Measurements from ENCODE around the gene EP400.

DNA sequence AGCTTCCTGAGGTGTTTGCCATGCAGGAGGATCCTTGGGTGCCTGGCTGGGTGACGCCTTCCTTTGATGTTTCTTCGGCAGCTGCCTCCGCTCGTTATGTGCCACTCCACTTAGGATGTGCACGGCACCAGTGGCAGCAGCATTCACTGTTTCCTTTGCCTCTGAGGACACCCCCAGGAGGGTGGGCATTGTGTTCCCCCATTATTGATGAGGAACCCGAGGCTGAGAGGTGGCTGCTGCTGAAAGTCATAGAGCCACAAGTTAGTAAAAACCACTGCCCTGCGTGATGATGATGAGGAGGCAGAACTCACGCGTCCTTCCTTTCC lies 41.2 kb downstream of the EP400 start:
- TF ChIP-seq, protein P1, sequence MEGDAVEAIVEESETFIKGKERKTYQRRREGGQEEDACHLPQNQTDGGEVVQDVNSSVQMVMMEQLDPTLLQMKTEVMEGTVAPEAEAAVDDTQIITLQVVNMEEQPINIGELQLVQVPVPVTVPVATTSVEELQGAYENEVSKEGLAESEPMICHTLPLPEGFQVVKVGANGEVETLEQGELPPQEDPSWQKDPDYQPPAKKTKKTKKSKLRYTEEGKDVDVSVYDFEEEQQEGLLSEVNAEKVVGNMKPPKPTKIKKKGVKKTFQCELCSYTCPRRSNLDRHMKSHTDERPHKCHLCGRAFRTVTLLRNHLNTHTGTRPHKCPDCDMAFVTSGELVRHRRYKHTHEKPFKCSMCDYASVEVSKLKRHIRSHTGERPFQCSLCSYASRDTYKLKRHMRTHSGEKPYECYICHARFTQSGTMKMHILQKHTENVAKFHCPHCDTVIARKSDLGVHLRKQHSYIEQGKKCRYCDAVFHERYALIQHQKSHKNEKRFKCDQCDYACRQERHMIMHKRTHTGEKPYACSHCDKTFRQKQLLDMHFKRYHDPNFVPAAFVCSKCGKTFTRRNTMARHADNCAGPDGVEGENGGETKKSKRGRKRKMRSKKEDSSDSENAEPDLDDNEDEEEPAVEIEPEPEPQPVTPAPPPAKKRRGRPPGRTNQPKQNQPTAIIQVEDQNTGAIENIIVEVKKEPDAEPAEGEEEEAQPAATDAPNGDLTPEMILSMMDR (tag by site-specific recombination; IDR thresholded peaks at IDR 0.05) = no peak
- TF ChIP-seq ZNF274 (IDR thresholded peaks at IDR 0.05; ENCODE audit: low read length) (no peak), ZNF274 (tag by site-specific recombination; IDR thresholded peaks at IDR 0.05; ENCODE audit: borderline replicate concordance) (no peak), MYNN (tag by site-specific recombination; IDR thresholded peaks at IDR 0.05; ENCODE audit: borderline replicate concordance) (no peak), ZNF549 (tag by site-specific recombination; IDR thresholded peaks at IDR 0.05) (no peak), ZNF169 (tag by site-specific recombination; IDR thresholded peaks at IDR 0.05) (no peak), BCL11B (tag by site-specific recombination; IDR thresholded peaks at IDR 0.05; ENCODE audit: low read depth) (no peak), TCF7L2 (IDR thresholded peaks at IDR 0.05; ENCODE audit: borderline replicate concordance, low read depth, low read length) (no peak), ZNF223 (tag by site-specific recombination; IDR thresholded peaks at IDR 0.05) (no peak), ZNF146 (tag by site-specific recombination; IDR thresholded peaks at IDR 0.05) (no peak), ZNF837 (tag by site-specific recombination; IDR thresholded peaks at IDR 0.05) (no peak)
- TF ChIP-seq, protein P2, sequence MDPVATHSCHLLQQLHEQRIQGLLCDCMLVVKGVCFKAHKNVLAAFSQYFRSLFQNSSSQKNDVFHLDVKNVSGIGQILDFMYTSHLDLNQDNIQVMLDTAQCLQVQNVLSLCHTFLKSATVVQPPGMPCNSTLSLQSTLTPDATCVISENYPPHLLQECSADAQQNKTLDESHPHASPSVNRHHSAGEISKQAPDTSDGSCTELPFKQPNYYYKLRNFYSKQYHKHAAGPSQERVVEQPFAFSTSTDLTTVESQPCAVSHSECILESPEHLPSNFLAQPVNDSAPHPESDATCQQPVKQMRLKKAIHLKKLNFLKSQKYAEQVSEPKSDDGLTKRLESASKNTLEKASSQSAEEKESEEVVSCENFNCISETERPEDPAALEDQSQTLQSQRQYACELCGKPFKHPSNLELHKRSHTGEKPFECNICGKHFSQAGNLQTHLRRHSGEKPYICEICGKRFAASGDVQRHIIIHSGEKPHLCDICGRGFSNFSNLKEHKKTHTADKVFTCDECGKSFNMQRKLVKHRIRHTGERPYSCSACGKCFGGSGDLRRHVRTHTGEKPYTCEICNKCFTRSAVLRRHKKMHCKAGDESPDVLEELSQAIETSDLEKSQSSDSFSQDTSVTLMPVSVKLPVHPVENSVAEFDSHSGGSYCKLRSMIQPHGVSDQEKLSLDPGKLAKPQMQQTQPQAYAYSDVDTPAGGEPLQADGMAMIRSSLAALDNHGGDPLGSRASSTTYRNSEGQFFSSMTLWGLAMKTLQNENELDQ (tag by site-specific recombination; IDR thresholded peaks at IDR 0.05; ENCODE audit: low read depth) = no peak
- TF ChIP-seq, protein P3, sequence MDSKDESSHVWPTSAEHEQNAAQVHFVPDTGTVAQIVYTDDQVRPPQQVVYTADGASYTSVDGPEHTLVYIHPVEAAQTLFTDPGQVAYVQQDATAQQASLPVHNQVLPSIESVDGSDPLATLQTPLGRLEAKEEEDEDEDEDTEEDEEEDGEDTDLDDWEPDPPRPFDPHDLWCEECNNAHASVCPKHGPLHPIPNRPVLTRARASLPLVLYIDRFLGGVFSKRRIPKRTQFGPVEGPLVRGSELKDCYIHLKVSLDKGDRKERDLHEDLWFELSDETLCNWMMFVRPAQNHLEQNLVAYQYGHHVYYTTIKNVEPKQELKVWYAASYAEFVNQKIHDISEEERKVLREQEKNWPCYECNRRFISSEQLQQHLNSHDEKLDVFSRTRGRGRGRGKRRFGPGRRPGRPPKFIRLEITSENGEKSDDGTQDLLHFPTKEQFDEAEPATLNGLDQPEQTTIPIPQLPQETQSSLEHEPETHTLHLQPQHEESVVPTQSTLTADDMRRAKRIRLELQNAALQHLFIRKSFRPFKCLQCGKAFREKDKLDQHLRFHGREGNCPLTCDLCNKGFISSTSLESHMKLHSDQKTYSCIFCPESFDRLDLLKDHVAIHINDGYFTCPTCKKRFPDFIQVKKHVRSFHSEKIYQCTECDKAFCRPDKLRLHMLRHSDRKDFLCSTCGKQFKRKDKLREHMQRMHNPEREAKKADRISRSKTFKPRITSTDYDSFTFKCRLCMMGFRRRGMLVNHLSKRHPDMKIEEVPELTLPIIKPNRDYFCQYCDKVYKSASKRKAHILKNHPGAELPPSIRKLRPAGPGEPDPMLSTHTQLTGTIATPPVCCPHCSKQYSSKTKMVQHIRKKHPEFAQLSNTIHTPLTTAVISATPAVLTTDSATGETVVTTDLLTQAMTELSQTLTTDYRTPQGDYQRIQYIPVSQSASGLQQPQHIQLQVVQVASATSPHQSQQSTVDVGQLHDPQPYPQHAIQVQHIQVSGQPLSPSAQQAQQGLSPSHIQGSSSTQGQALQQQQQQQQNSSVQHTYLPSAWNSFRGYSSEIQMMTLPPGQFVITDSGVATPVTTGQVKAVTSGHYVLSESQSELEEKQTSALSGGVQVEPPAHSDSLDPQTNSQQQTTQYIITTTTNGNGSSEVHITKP (tag by site-specific recombination; IDR thresholded peaks at IDR 0.05) = no peak
